ENCODE measurements around the gene FBXL13. TPM values are rescaled to one million over a fixed set of nuclear protein-coding genes. Genes with fewer than 3 reads are reported as not detected.

Gene FBXL13
- total and polyA plus RNA-seq, 2 of the 8 experiments (the other 6 are each of a cell fraction or from before 2014, with no cell fraction given), result 1.2 to 2.8 TPM

GRCh38 chr7:102841290-102841689 lies 233.3 kb downstream of the FBXL13 start:
- Histone ChIP-seq H3K23ac (ENCODE audit: insufficient read length) (no peak overlapping the region), H3K23me2 (ENCODE audit: low read depth, low read length) (no peaks in the 10 kb centered on the region), H3K27ac (ENCODE audit: low read depth, low read length) (no peak overlapping the region), H2BK12ac (ENCODE audit: low read depth, low read length) (no peak overlapping the region), H4K8ac (ENCODE audit: extremely low read depth, insufficient read depth, low read length) (no peak overlapping the region), H2BK20ac (ENCODE audit: low read length) (no peak overlapping the region), H3K9ac (replicated peaks in 1 of 4; ENCODE audit: extremely low read depth in 1 of 4, low read depth in 3 of 4, low read length in 3 of 4) (no peak overlapping the region), H3K4me3 (ENCODE audit: extremely low read depth in 1 of 4, insufficient read depth in 2 of 4, low read depth in 3 of 4, low read length in 4 of 4) (no peak overlapping the region), H3K36me3 (ENCODE audit: control insufficient read depth in 2 of 4, insufficient read depth in 4 of 4, low read length in 3 of 4) (no peaks in the 10 kb centered on the region), H3K27me3 (replicated peaks in 1 of 4; ENCODE audit: control insufficient read depth in 3 of 4, extremely low read depth in 1 of 4, insufficient read depth in 3 of 4, low read length in 3 of 4) (peaks cover 0 to 1% (median 0%) of the 10 kb centered on the region in 4 experiments; a peak in 1 of 7 replicates), H4K20me1 (replicated peaks in 1 of 2; ENCODE audit: control insufficient read depth in 1 of 2, insufficient read depth in 2 of 2, low read length in 2 of 2) (no peaks in the 10 kb centered on the region), H3K79me2 (ENCODE audit: control insufficient read depth in 1 of 2, insufficient read depth in 2 of 2, low read length in 2 of 2) (no peaks in the 10 kb centered on the region), H3K9me3 (ENCODE audit: insufficient read depth in 2 of 2, low read depth in 1 of 2, low read length in 1 of 2) (no peaks in the 10 kb centered on the region), H4K91ac (replicated peaks; ENCODE audit: insufficient read length, low read length) (no peak overlapping the region), H3K56ac (replicated peaks; ENCODE audit: insufficient read length, low read depth, low read length) (no peak overlapping the region), H4K5ac (ENCODE audit: insufficient read length, low read depth, low read length) (no peak overlapping the region), H2BK120ac (replicated peaks; ENCODE audit: low read depth, low read length) (no peak overlapping the region), H3K4me1 (replicated peaks in 1 of 4; ENCODE audit: control insufficient read depth in 3 of 4, insufficient read depth in 4 of 4, low read length in 3 of 4) (no peaks in the 10 kb centered on the region), H3K18ac (ENCODE audit: extremely low read depth, low read length) (no peak overlapping the region), H3K4me2 (ENCODE audit: insufficient read depth in 1 of 2, low read depth in 2 of 2, low read length in 2 of 2) (no peak overlapping the region), H3K14ac (ENCODE audit: insufficient read length) (no peak overlapping the region), H2BK15ac (ENCODE audit: low read length) (no peak overlapping the region), H3K79me1 (ENCODE audit: low read depth, low read length) (no peaks in the 10 kb centered on the region), H3K4ac (replicated peaks; ENCODE audit: insufficient read length, low read depth, low read length) (no peak overlapping the region), H2AK5ac (ENCODE audit: low read depth, low read length) (no peak overlapping the region), H2BK5ac (ENCODE audit: low read depth, low read length) (no peak overlapping the region), H2AFZ (ENCODE audit: low read length) (no peak overlapping the region)
- ChIA-PET POLR2A (ENCODE audit: partially characterized antibody) (interaction anchor here (1.1 kb wide), 1 partner anchor 85 kb away, joined by 3 read pairs; no protein-coding TSS in a partner anchor), CTCF (ENCODE audit: partially characterized antibody) (interaction anchor here (0.7 kb wide), 1 partner anchor 284 kb away, joined by 3 read pairs; no protein-coding TSS in a partner anchor)
- WGBS, 2 experiments (ENCODE audit: extremely low coverage in 1 of 2, insufficient coverage in 1 of 2, insufficient read length in 1 of 2, insufficient replicate concordance in 2 of 2, low coverage in 1 of 2, low lambda C conversion rate in 2 of 2, missing lambda C conversion rate in 1 of 2), result 82% methylated on average over 2 of the region's 2 CpGs; no CpG with 5 or more reads in 1 of the 2 experiments
- no peak for DNase-seq (ENCODE audit: low read depth in 1 of 2, low spot score in 2 of 2)
- TF ChIP-seq POLR2A (IDR thresholded peaks at IDR 0.05; ENCODE audit: control extremely low read depth in 1 of 2, low read depth in 2 of 2, low read length in 2 of 2), result no peak
- no peak for TF ChIP-seq RXRA (IDR thresholded peaks at IDR 0.05; ENCODE audit: insufficient read depth, low read depth, low read length)
- no peak for TF ChIP-seq SP2 (IDR thresholded peaks at IDR 0.05; ENCODE audit: low read length)
- TF ChIP-seq CHD1 (IDR thresholded peaks at IDR 0.05; ENCODE audit: low read depth, low read length), result no peak
- no peak for TF ChIP-seq NANOG (IDR thresholded peaks at IDR 0.05; ENCODE audit: insufficient read depth, low read depth, low read length, poor library complexity, severe bottlenecking)
- no peak for TF ChIP-seq FOSL1 (IDR thresholded peaks at IDR 0.05; ENCODE audit: insufficient read depth, low read depth, low read length)
- TF ChIP-seq SRF (IDR thresholded peaks at IDR 0.05; ENCODE audit: low read depth, low read length), result no peak
- TF ChIP-seq TAF1 (IDR thresholded peaks at IDR 0.05; ENCODE audit: low read depth, low read length), result no peak
- no peak for TF ChIP-seq SP4 (IDR thresholded peaks at IDR 0.05; ENCODE audit: low read length)
- no peak for FAIRE-seq

Measured in H1 (cell line).